Astrocyte (in vitro differentiated cells and primary cell): ENCODE measurements around the gene AFG1L.

ENCODE experiments used
- EZH2 ChIP-seq: IDR thresholded peaks from 2 replicates; pipeline ENCODE4 v1.6.1; 2012; ENCODE audit warnings: mild to moderate bottlenecking, low read length, inconsistent platforms; ENCODE audit not compliant: insufficient read depth
- TF ChIP-seq, protein P1 (sequence below): IDR thresholded peaks from 2 replicates; pipeline ENCODE4 v1.5.1; 2011; ENCODE audit warnings: low read depth, mild to moderate bottlenecking, inconsistent platforms, low read length, moderate library complexity; ENCODE audit not compliant: insufficient read depth

DNA sequence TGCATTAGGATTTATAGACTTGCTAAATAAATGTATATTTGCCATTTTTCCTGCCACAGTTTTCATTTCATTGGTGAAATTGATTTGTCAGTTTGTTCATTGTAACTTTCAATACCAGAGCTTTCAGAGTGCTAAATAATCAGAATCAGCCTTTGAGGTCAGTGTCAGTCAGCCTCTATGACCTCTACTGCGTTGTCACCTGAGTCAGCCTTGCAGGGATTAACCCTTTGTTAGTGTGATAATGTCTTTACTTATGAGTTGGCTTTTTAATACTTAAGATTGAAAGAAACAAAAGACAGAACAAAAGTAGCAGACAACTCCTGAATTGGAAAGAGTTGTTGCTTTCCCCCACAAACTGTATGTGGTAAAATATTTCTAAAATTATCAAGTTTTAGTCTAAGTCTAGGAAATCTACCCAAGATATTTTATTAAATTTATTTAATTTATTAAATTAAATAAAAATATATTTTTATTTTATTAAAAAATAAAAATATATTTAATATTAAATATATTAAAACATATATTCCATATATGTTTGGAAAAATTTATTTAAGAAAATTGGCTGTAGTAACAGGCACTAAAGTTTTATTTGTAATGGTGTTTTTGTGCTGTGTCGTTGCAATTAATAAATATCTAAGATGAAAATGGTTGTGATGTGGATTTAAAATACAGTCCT is 125.2 kb downstream of the AFG1L start:
- TF ChIP-seq, protein P1, sequence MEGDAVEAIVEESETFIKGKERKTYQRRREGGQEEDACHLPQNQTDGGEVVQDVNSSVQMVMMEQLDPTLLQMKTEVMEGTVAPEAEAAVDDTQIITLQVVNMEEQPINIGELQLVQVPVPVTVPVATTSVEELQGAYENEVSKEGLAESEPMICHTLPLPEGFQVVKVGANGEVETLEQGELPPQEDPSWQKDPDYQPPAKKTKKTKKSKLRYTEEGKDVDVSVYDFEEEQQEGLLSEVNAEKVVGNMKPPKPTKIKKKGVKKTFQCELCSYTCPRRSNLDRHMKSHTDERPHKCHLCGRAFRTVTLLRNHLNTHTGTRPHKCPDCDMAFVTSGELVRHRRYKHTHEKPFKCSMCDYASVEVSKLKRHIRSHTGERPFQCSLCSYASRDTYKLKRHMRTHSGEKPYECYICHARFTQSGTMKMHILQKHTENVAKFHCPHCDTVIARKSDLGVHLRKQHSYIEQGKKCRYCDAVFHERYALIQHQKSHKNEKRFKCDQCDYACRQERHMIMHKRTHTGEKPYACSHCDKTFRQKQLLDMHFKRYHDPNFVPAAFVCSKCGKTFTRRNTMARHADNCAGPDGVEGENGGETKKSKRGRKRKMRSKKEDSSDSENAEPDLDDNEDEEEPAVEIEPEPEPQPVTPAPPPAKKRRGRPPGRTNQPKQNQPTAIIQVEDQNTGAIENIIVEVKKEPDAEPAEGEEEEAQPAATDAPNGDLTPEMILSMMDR = no peak
- no peak for TF ChIP-seq EZH2
